ENCODE measurements around the gene ZNF451. TPM values are rescaled to one million over a fixed set of nuclear protein-coding genes. Genes with fewer than 3 reads are reported as not detected.

ZNF451 gene
- total RNA-seq, 2 experiments from 2014 or later: 47.5 to 52.3 TPM

DNA sequence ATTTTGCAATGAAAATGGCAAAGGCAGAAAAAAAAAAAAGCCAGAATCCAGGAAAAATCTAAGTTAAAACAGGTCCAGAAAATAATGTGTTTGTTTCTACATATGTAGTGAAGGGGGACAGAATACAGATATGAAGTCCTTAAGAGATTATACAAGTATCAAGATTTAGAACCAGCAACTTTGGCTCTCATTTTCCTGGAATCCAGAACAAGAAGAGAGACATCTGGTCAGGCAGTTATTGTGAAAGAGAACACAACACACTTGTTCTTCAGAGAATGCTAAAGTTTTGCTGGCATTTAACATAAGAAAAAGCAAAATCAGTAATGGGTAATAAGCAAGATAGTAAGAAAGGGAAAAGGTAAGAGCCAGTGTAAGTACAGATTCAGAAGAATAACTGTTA is 103.2 kb downstream of the ZNF451 start:
- Mint-ChIP-seq H3K27me3 (no peaks in the 10 kb centered on the region), H3K9me3 (no peaks in the 10 kb centered on the region), H3K4me3 (no peak overlapping the region), H3K36me3 (peaks cover 3% of the 10 kb centered on the region), H3K4me1 (no peaks in the 10 kb centered on the region), H3K27ac (no peak overlapping the region)
- no peak for DNase-seq

DNA sequence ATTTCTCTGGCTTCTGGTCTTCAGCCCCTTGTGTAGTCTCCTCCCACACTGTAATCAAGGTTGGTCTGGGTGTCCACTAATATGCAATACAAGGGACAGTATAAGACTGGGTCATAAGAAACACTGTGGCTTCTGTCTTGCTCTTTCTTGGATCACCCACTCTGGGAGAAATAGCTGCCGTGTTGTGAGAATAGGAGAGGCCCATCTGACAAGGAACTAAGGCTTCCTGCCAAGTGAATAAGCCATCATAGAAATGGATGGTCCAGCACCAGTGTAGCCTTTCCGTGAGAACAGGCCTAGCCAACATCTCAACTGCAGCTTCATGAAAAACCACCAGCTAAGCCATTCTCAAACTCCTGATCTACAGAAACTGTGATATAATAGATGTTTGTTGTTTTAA is 105.5 kb downstream of the ZNF451 start:
- Mint-ChIP-seq H3K27ac (no peak overlapping the region), H3K27me3 (no peaks in the 10 kb centered on the region), H3K9me3 (no peaks in the 10 kb centered on the region), H3K4me1 (no peaks in the 10 kb centered on the region), H3K36me3 (peaks cover 3% of the 10 kb centered on the region), H3K4me3 (no peak overlapping the region)
- DNase-seq: no peak

DNA sequence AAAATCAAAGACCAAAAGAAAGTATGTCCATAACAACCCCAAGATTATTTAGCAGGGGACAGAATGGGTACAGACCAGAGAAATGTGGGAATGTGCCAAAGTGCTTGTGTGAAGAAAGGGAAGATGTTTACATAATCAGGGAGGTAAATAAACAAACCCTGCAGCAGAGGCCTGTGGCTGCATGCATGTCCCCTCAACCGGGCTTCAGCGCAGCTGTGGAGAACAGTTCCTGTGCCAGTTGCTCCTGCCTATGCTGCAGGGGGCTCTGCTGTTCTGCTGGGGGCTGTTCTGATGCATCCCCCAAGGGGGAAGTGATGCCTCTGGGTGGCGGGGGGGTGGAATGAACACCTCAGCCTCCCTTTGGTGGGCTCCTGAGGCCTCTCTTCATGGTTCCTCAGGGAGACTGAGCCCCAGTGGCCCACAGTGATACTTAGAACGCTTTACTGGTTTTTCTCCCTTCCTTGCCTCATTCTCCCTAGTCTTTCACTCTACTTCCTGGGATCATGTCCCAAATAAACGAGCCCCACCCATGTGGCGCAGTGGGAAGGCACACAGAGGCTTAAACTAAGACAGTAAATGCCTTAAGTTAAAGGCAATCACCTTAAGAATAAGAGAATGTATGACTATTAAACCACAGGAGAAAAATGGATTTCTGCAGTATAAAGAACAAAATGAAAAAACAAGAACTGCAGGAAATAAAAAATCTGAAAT is 109.1 kb downstream of the ZNF451 start:
- no peak overlapping the region for H3K4me3 Mint-ChIP-seq
- H3K36me3 Mint-ChIP-seq: no peaks in the 10 kb centered on the region
- no peak overlapping the region for H3K27ac Mint-ChIP-seq
- no peaks in the 10 kb centered on the region for H3K27me3 Mint-ChIP-seq
- DNase-seq: no peak
- H3K9me3 Mint-ChIP-seq: no peaks in the 10 kb centered on the region
- H3K4me1 Mint-ChIP-seq: no peaks in the 10 kb centered on the region

DNA sequence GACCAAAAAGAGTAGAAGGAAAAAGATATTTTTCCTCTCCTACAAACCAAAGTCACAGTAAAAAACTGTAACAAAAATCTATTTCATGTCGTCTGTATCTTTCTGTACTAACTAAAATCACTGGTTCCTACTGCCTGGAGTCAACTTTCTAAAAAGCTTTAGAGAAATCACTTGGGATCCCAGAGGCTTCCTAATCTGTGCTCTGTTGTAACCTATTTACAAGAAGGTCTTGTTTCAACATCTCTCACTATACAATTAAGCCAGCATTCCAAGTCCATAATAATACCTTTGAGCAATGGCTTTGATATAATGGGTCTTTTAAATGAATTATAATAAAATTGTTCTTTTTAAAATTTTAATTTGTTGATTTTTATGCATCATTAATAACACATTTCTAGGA is 111.7 kb downstream of the ZNF451 start:
- no peaks in the 10 kb centered on the region for H3K4me1 Mint-ChIP-seq
- no peaks in the 10 kb centered on the region for H3K9me3 Mint-ChIP-seq
- H3K36me3 Mint-ChIP-seq: no peaks in the 10 kb centered on the region
- no peak overlapping the region for H3K4me3 Mint-ChIP-seq
- H3K27me3 Mint-ChIP-seq: no peaks in the 10 kb centered on the region
- H3K27ac Mint-ChIP-seq: no peak overlapping the region
- no peak for DNase-seq

DNA sequence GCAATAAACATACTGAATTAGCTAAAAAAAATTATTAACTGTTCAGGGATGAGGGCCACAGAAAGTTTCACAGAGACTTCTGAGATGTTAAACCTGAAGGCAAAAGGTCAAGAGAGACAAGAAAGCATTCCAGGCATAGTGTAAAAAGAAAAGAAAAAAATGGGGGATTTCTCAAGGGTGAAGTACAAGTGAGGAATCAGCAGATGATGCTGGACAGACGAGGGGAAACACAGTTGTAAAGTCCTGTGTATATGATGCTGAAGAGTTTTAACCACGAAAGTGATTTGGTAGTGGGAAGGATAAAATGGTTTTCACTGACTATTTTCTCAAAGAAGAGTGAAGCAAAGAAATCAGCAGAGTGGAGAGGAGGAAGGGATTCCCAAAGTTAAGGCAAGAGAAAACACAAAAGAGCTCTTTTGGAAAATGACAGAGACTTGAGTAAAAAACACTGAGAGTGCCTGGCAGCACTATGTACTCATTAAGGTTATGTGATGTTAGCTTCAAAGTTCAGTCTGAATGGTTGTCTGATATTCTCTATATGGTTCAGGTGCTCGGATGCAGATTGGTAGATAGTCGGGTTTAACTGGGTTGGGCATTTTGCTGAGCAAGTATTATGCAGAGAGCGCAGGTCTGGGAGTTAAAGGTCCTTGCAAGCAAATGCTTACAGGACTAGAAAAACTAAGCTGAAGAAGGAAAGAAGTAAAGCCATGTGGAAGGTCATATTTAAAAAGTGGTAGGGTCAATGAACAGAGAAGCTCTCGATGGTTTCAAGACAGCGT is 115.8 kb downstream of the ZNF451 start:
- no peak overlapping the region for H3K27ac Mint-ChIP-seq
- H3K4me1 Mint-ChIP-seq: no peaks in the 10 kb centered on the region

DNA sequence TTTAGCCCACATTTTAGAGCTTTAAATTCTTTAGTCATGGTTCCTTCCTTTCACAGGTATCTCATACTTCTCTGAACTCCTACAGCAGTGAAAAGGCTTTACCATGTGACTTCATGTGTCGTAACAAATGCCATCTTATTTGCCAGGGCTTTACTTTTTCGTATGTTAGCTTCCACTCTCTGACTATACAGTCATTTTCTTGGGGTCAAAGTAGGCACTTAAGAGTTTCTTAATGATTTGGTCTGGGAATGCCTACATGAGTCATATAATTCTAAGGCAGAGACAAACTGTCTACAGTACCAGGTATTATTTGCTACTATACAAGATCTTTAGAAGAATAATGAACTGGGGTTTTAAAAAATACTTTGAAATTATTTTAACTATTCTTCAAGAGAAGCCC is 117.2 kb downstream of the ZNF451 start:
- Mint-ChIP-seq H3K9me3 (no peaks in the 10 kb centered on the region), H3K36me3 (no peaks in the 10 kb centered on the region), H3K27ac (no peak overlapping the region), H3K4me3 (no peak overlapping the region), H3K27me3 (no peaks in the 10 kb centered on the region), H3K4me1 (no peaks in the 10 kb centered on the region)
- DNase-seq: no peak

More for the DNA sequence above, 115.8 kb downstream of the ZNF451 start:
- no peaks in the 10 kb centered on the region for H3K9me3 Mint-ChIP-seq
- no peaks in the 10 kb centered on the region for H3K27me3 Mint-ChIP-seq
- H3K4me3 Mint-ChIP-seq: no peak overlapping the region
- no peaks in the 10 kb centered on the region for H3K36me3 Mint-ChIP-seq
- DNase-seq: no peak

DNA sequence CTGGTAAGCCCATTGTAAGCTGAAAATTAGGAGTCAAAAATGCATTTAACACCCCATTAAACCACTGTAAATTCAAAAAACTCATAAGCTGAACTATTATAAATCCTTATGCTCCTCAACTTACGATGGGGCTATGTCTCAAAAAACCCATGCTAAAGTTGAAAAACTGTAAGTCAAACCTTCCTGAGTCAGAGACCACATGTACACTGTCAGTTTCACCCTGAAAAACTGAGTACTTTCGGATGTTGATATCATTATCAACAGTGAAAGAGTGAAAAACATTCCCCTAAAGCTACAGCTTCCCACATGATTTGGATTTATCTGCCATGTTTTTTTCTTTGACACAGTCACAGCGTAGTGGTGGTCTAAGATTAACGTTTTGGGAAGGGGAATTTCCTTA is 117.9 kb downstream of the ZNF451 start:
- H3K36me3 Mint-ChIP-seq: no peaks in the 10 kb centered on the region
- no peaks in the 10 kb centered on the region for H3K9me3 Mint-ChIP-seq
- DNase-seq: no peak
- no peaks in the 10 kb centered on the region for H3K4me1 Mint-ChIP-seq
- no peak overlapping the region for H3K4me3 Mint-ChIP-seq
- H3K27ac Mint-ChIP-seq: no peak overlapping the region
- H3K27me3 Mint-ChIP-seq: no peaks in the 10 kb centered on the region

DNA sequence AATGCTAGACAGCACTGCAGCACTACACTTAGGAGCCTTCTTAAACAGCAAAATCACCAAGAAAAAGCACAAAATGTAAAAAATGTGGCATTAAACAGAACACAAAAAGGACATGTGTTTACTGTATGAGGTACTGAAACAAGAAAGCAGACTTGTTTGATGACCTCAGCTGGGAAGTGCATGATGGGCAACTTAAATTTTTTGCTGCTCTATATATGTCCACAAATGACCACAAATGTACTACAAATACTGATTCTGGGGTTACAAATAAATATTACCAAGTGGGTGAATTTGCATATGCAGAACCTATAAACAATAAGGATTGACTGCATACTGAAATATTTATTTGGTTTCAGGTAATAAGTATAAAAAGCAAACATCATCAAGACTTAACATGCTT is 119.0 kb downstream of the ZNF451 start:
- no peak overlapping the region for H3K4me3 Mint-ChIP-seq
- no peaks in the 10 kb centered on the region for H3K27me3 Mint-ChIP-seq
- H3K4me1 Mint-ChIP-seq: peaks cover 1% of the 10 kb centered on the region
- no peaks in the 10 kb centered on the region for H3K36me3 Mint-ChIP-seq
- H3K27ac Mint-ChIP-seq: no peak overlapping the region
- no peak for DNase-seq
- H3K9me3 Mint-ChIP-seq: no peaks in the 10 kb centered on the region

DNA sequence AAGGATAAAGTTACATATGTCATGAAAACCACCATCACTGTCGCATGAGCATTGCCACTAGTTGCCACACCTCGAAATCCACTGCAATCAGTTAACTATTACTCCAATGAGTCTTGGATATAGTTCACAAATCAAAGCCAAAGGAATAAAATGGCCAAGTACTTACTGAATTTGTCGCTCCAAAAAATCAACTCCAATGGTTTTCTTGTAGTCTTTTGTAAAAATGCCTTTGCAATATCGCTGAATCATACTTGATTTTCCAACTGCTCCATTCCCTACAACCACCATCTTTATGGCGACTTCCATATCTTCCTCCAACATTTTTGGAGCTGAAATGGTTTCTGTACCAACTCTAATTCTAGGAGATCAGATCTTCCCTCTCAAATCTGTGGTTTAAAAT is 120.1 kb downstream of the ZNF451 start:
- H3K36me3 Mint-ChIP-seq: peaks cover 3% of the 10 kb centered on the region
- H3K4me3 Mint-ChIP-seq: no peak overlapping the region
- no peaks in the 10 kb centered on the region for H3K27me3 Mint-ChIP-seq
- peaks cover 8% of the 10 kb centered on the region for H3K4me1 Mint-ChIP-seq
- peaks cover 2% of the 10 kb centered on the region for H3K9me3 Mint-ChIP-seq
- no peak for DNase-seq
- no peak overlapping the region for H3K27ac Mint-ChIP-seq

DNA sequence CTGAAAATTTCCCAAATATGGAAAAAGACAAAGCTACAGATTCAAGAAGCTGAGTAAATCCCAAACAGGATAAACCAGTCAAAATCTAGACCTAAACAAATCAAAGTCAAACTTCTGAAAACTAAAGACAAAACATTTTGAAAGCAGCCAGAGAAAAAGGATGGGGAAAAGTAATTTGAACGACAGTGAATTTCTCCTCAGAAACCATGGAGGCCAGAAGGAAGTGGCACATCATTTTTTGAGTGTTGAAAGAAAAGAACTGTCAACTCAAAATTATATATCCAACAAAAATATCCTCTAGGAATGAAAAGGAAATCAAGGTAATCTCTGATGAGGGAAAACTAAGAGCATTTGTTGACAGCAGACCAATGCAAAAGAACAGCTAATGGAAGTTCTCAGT is 125.3 kb downstream of the ZNF451 start:
- DNase-seq: no peak
- Mint-ChIP-seq H3K4me3 (no peak overlapping the region), H3K36me3 (peaks cover 11% of the 10 kb centered on the region), H3K27me3 (peaks cover 25% of the 10 kb centered on the region), H3K27ac (no peak overlapping the region), H3K9me3 (peaks cover 6% of the 10 kb centered on the region), H3K4me1 (peaks cover 12% of the 10 kb centered on the region)

DNA sequence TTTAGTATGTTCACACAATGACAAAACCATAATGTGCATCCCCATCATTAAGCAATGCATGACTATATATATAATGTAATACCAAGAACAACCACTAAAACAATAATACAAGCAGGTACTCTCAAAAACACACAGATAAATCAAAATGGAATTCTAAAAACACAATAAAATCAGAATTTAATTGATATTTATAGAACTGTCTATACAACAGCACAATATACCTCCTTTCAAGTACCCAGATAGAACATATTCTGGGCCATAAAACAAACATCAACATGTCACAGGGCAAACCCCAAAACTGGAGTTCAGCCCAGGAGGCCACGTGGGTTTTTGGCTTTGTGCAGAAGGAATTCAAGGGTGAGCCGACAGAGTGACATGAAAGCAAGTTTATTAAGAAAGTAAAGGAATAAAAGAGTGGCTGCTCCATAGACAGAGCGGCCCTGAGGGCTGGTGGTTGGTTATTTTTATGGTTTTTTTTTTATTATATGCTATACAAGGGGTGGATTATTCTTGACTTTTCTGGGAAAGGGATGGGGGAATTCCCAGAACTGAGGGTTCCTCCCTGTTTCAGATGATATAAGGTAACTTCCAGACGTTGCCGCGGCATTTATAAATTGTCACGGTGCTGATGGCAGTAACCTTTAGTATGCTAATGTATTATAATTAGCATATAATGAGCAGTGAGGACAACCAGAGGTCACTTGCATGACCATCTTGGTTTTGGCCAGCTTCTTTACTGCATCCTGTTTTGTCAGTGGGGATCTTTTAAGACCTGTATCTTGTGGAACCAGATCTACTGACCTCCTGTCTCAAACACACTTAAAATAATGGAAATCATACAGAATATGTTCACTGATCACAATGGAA is 126.5 kb downstream of the ZNF451 start:
- Mint-ChIP-seq H3K4me3 (no peak overlapping the region), H3K27me3 (peaks cover 34% of the 10 kb centered on the region), H3K36me3 (peaks cover 11% of the 10 kb centered on the region), H3K9me3 (peaks cover 6% of the 10 kb centered on the region), H3K27ac (no peak overlapping the region), H3K4me1 (peaks cover 16% of the 10 kb centered on the region)
- DNase-seq: no peak

DNA sequence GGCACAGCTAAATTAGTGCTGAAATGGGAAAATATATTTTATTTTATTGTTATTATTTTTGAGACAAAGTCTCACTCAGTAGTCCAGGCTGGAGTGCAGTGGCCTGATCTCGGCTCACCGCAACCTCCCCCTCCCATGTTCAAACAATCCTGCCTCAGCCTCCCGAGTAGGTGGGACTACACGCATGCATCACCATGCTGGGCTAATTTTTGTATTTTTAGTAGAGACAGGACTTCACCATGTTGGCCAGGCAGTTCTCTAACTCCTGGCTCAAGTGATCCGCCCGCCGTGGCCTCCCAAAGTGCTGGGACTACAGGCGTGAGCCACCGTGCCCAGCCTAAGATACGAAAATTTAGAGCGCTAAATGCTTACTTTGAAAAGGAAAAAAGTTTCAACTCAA is 127.3 kb downstream of the ZNF451 start:
- peaks cover 16% of the 10 kb centered on the region for H3K4me1 Mint-ChIP-seq
- no peak for DNase-seq
- peaks cover 6% of the 10 kb centered on the region for H3K9me3 Mint-ChIP-seq
- peaks cover 11% of the 10 kb centered on the region for H3K36me3 Mint-ChIP-seq
- H3K4me3 Mint-ChIP-seq: no peak overlapping the region
- H3K27me3 Mint-ChIP-seq: peaks cover 37% of the 10 kb centered on the region
- no peak overlapping the region for H3K27ac Mint-ChIP-seq

Data from activated naive CD8-positive, alpha-beta T cell treated with anti-CD3 and anti-CD28 coated beads for 36 hours (primary cell).